ENCODE measurements around the gene CCDC57.

The CCDC57 gene

GRCh38 chr17:82051776-82052637, 160.6 kb downstream of the CCDC57 start, which contains the start of the genes GPS1 and RFNG:
Gene GPS1, plus strand, starts transcription at chr17:82051898. Its CDS starts 34 bp downstream, at chr17:82051932.
Gene RFNG, minus strand, starts transcription at chr17:82051811. Its CDS starts 45 bp downstream, at chr17:82051766.
- H3K4me3 ChIP-seq (ENCODE audit: low read length), result peak within 1 kb of the TSS; percentile 81
- peak; percentile 38 for DNase-seq (ENCODE audit: low read depth, low spot score)
